ENCODE measurements around the gene DNM2. TPM values are rescaled to one million over a fixed set of nuclear protein-coding genes. Genes with fewer than 3 reads are reported as not detected.

DNM2 gene
- total and polyA plus RNA-seq, 2 of the 13 experiments (the other 11 are each of a cell fraction or from before 2014, with no cell fraction given), result 41.7 to 59.8 TPM

- TF ChIP-seq, protein P1, sequence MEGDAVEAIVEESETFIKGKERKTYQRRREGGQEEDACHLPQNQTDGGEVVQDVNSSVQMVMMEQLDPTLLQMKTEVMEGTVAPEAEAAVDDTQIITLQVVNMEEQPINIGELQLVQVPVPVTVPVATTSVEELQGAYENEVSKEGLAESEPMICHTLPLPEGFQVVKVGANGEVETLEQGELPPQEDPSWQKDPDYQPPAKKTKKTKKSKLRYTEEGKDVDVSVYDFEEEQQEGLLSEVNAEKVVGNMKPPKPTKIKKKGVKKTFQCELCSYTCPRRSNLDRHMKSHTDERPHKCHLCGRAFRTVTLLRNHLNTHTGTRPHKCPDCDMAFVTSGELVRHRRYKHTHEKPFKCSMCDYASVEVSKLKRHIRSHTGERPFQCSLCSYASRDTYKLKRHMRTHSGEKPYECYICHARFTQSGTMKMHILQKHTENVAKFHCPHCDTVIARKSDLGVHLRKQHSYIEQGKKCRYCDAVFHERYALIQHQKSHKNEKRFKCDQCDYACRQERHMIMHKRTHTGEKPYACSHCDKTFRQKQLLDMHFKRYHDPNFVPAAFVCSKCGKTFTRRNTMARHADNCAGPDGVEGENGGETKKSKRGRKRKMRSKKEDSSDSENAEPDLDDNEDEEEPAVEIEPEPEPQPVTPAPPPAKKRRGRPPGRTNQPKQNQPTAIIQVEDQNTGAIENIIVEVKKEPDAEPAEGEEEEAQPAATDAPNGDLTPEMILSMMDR (CRISPR knock-in tag; IDR thresholded peaks at IDR 0.05), result no peak
- TF ChIP-seq EED (CRISPR knock-in tag; IDR thresholded peaks at IDR 0.05) (peak; percentile 48; the same call in 1 of the 2 replicates), KLF11 (CRISPR knock-in tag; IDR thresholded peaks at IDR 0.05) (0 out of 2 replicates have a peak, but pooled peaks have one; percentile 11), SOX13 (IDR thresholded peaks at IDR 0.05) (no peak), SOX13 (CRISPR knock-in tag; conservative IDR thresholded peaks at IDR 0.05 in 1 of 2, IDR thresholded peaks at IDR 0.05 in 1 of 2) (no peak), FOSL1 (CRISPR knock-in tag; IDR thresholded peaks at IDR 0.05; ENCODE audit: borderline replicate concordance) (no peak), KMT2B (CRISPR knock-in tag; IDR thresholded peaks at IDR 0.05) (0 out of 2 replicates have a peak, but pooled peaks have one; percentile 34), PLRG1 (conservative IDR thresholded peaks at IDR 0.05) (no peak), MED8 (CRISPR knock-in tag; IDR thresholded peaks at IDR 0.05; ENCODE audit: insufficient replicate concordance) (no peak), BCLAF1 (IDR thresholded peaks at IDR 0.05) (no peak)
- TF ChIP-seq, protein P2, sequence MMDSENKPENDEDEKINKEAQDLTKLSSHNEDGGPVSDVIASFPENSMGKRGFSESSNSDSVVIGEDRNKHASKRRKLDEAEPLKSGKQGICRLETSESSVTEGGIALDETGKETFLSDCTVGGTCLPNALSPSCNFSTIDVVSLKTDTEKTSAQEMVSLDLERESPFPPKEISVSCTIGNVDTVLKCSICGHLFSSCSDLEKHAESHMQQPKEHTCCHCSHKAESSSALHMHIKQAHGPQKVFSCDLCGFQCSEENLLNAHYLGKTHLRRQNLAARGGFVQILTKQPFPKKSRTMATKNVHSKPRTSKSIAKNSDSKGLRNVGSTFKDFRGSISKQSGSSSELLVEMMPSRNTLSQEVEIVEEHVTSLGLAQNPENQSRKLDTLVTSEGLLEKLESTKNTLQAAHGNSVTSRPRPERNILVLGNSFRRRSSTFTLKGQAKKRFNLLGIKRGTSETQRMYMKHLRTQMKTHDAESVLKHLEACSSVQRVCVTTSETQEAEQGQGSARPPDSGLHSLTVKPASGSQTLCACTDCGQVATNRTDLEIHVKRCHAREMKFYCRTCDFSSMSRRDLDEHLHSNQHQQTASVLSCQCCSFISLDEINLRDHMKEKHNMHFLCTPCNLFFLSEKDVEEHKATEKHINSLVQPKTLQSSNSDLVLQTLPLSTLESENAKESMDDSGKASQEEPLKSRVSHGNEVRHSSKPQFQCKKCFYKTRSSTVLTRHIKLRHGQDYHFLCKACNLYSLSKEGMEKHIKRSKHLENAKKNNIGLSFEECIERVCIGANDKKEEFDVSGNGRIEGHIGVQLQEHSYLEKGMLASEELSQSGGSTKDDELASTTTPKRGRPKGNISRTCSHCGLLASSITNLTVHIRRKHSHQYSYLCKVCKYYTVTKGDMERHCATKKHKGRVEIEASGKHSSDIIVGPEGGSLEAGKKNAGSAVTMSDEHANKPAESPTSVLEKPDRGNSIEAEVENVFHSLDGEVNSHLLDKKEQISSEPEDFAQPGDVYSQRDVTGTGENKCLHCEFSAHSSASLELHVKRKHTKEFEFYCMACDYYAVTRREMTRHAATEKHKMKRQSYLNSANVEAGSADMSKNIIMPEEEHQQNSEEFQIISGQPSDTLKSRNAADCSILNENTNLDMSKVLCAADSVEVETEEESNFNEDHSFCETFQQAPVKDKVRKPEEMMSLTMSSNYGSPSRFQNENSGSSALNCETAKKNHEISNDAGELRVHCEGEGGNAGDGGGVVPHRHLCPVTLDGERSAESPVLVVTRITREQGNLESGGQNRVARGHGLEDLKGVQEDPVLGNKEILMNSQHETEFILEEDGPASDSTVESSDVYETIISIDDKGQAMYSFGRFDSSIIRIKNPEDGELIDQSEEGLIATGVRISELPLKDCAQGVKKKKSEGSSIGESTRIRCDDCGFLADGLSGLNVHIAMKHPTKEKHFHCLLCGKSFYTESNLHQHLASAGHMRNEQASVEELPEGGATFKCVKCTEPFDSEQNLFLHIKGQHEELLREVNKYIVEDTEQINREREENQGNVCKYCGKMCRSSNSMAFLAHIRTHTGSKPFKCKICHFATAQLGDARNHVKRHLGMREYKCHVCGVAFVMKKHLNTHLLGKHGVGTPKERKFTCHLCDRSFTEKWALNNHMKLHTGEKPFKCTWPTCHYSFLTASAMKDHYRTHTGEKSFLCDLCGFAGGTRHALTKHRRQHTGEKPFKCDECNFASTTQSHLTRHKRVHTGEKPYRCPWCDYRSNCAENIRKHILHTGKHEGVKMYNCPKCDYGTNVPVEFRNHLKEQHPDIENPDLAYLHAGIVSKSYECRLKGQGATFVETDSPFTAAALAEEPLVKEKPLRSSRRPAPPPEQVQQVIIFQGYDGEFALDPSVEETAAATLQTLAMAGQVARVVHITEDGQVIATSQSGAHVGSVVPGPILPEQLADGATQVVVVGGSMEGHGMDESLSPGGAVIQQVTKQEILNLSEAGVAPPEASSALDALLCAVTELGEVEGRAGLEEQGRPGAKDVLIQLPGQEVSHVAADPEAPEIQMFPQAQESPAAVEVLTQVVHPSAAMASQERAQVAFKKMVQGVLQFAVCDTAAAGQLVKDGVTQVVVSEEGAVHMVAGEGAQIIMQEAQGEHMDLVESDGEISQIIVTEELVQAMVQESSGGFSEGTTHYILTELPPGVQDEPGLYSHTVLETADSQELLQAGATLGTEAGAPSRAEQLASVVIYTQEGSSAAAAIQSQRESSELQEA (CRISPR knock-in tag; IDR thresholded peaks at IDR 0.05; ENCODE audit: not compliant biosample characterization), result no peak
- TF ChIP-seq, protein P3, sequence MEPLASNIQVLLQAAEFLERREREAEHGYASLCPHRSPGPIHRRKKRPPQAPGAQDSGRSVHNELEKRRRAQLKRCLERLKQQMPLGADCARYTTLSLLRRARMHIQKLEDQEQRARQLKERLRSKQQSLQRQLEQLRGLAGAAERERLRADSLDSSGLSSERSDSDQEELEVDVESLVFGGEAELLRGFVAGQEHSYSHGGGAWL (CRISPR knock-in tag; IDR thresholded peaks at IDR 0.05), result no peak; the same call in 1 of the 2 replicates
These were observed 118.8 kb downstream of the DNM2 start (continued) for GRCh38 chr19:10836479-10837330.

All from HepG2 (cell line).